ENCODE results near the gene GLI3.

DNA sequence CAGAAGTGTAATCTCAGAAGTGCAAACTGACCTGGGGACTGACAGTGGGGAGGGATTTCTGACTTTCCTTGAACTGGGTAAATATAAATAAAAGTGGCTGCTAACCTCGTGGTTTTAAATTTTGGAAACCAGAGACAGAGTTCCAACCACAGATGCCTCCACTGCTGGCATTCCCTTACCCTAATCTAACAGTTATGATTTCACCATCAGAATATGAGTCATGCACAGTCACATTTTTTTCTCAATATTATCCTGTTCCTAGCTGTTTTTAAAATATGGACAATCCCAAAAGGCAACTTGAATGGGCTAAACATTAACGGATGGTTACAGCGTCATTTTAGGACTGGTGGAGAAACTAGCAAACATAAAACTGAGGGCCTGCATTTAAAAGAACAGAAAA is 269.9 kb downstream of the GLI3 start:
- TF ChIP-seq ELF4 (CRISPR knock-in tag; IDR thresholded peaks at IDR 0.05; ENCODE audit: low read depth) (no peak), NR2C2 (CRISPR knock-in tag; IDR thresholded peaks at IDR 0.05) (no peak), CREB1 (CRISPR knock-in tag; IDR thresholded peaks at IDR 0.05) (no peak), RELA (CRISPR knock-in tag; IDR thresholded peaks at IDR 0.05; ENCODE audit: borderline replicate concordance) (no peak)
- TF ChIP-seq, protein P1, sequence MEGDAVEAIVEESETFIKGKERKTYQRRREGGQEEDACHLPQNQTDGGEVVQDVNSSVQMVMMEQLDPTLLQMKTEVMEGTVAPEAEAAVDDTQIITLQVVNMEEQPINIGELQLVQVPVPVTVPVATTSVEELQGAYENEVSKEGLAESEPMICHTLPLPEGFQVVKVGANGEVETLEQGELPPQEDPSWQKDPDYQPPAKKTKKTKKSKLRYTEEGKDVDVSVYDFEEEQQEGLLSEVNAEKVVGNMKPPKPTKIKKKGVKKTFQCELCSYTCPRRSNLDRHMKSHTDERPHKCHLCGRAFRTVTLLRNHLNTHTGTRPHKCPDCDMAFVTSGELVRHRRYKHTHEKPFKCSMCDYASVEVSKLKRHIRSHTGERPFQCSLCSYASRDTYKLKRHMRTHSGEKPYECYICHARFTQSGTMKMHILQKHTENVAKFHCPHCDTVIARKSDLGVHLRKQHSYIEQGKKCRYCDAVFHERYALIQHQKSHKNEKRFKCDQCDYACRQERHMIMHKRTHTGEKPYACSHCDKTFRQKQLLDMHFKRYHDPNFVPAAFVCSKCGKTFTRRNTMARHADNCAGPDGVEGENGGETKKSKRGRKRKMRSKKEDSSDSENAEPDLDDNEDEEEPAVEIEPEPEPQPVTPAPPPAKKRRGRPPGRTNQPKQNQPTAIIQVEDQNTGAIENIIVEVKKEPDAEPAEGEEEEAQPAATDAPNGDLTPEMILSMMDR (IDR thresholded peaks at IDR 0.05) = no peak
- TF ChIP-seq, protein P2, sequence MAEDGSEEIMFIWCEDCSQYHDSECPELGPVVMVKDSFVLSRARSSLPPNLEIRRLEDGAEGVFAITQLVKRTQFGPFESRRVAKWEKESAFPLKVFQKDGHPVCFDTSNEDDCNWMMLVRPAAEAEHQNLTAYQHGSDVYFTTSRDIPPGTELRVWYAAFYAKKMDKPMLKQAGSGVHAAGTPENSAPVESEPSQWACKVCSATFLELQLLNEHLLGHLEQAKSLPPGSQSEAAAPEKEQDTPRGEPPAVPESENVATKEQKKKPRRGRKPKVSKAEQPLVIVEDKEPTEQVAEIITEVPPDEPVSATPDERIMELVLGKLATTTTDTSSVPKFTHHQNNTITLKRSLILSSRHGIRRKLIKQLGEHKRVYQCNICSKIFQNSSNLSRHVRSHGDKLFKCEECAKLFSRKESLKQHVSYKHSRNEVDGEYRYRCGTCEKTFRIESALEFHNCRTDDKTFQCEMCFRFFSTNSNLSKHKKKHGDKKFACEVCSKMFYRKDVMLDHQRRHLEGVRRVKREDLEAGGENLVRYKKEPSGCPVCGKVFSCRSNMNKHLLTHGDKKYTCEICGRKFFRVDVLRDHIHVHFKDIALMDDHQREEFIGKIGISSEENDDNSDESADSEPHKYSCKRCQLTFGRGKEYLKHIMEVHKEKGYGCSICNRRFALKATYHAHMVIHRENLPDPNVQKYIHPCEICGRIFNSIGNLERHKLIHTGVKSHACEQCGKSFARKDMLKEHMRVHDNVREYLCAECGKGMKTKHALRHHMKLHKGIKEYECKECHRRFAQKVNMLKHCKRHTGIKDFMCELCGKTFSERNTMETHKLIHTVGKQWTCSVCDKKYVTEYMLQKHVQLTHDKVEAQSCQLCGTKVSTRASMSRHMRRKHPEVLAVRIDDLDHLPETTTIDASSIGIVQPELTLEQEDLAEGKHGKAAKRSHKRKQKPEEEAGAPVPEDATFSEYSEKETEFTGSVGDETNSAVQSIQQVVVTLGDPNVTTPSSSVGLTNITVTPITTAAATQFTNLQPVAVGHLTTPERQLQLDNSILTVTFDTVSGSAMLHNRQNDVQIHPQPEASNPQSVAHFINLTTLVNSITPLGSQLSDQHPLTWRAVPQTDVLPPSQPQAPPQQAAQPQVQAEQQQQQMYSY (CRISPR knock-in tag; IDR thresholded peaks at IDR 0.05) = no peak
- TF ChIP-seq, protein P3, sequence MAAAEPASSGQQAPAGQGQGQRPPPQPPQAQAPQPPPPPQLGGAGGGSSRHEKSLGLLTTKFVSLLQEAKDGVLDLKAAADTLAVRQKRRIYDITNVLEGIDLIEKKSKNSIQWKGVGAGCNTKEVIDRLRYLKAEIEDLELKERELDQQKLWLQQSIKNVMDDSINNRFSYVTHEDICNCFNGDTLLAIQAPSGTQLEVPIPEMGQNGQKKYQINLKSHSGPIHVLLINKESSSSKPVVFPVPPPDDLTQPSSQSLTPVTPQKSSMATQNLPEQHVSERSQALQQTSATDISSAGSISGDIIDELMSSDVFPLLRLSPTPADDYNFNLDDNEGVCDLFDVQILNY (CRISPR knock-in tag; IDR thresholded peaks at IDR 0.05) = no peak

All from WTC11 (cell line).